HG03159 (cell line): ENCODE data around the gene CUL3.
"Not testable (repeated sequence)": the region's sequence is repeated elsewhere in the genome, so short reads cannot be mapped to it uniquely, and the experiment has no call there.

Experiments
- ATAC-seq: cut with Tn5 transposase; IDR thresholded peaks from one replicate; pipeline ENCODE4 v1.9.1; 2021; ENCODE audit warnings: mild to moderate bottlenecking, moderate library complexity; ENCODE audit not compliant: unreplicated experiment

Gene CUL3

DNA sequence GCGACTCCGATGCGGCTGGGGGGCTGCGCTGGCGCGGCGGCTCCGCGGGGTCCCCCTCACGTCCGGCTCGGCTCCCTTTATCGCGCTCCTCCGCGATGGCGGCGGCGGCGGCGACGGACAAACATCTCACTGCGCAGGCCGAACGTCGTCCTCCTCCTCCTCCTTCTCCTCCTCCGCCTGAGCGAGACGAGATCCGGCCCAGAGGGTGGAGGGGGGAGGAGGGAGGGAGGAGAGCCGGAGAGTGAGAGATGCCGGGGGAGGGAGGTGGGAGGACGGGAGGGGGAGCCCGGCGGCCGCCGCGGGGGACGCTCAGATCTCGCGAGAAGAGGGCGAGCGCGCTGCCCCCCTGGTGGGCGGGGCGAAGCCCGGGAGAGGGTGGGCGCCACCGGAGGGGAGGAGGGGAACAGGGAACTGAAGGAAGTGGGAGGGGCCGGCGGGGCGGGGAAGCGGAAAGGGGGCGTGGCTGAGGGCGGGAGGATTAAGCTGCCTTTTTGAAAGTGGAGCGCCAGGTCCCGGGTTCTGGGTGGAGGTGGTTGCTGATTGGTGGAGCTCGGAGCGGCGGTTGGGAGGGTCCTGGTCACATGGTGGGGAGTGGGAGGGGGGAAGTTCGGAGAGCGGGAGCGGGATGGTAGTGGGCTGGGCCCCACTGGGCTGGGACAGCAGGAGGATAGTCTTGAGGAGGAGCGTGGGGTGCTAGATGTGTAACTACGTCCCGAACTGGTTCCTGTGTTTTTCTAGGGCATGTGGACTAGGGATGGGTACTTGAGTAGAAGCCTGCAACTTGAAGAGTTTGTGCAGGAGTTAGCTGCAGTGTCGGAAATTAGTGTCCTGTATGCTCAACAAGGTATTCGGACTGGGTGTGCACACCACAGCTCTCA, at the start of gene CUL3:
Gene CUL3, minus strand, starts transcription at position 153 of the 878 bp plus-strand sequence. CDS start 354 bp downstream, outside the sequence.
- ATAC-seq = peak; percentile 61

DNA sequence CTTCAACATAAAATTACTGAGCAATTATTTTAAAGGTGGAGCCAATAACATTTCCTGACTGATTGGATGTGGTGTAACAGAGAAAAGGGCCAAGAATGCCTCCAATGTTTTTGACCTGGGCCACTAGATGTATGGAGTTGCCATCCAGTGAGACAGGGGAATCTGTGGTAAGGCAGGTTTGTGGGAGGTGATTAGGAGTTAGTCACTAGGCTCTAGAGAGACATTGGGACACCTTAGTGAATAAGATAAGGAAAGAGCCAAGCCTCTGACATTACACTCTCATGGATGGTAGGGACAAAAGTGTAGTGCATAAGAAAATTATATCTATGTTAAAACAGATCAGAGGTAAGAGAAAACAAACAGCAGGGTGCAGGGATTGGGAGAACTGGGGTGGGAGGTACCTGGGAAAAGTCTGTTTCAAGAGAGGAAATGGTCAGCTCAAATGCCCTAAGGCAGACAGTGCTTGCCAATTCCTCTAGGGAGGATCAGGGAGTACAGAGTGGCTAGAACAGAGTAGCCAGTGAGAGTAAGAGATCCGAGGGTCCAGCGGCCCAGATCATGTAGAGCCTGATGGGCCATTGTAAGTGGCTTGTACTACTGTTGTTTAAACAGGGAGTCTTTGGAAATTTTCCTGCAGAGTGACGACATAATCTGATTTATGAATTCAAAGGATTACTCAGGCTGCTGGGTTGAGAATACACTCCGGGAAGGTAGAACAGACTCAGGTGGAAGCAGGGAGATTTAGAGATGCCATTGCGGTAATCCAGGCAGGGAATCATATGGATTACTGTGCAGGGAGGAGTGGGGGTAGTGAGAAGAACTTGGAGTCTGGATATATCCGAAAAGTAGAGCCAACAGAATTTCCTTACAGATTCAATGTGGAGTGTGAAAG, 45.7 kb upstream of the CUL3 start:
- no peak for ATAC-seq

GRCh38 chr2:224628416-224628815, 43.3 kb upstream of the CUL3 start:
- ATAC-seq = no peak

- ATAC-seq = no peak
Observed at GRCh38 chr2:224626735-224627134, 41.6 kb upstream of the CUL3 start.

GRCh38 chr2:224613543-224614286, 28.6 kb upstream of the CUL3 start:
- ATAC-seq = no peak

GRCh38 chr2:224612578-224612977, 27.4 kb upstream of the CUL3 start:
- no peak for ATAC-seq

- no peak for ATAC-seq
Observed at GRCh38 chr2:224611938-224612337, 26.8 kb upstream of the CUL3 start.

- ATAC-seq = no peak
Observed at GRCh38 chr2:224608104-224608503, 22.9 kb upstream of the CUL3 start.

DNA sequence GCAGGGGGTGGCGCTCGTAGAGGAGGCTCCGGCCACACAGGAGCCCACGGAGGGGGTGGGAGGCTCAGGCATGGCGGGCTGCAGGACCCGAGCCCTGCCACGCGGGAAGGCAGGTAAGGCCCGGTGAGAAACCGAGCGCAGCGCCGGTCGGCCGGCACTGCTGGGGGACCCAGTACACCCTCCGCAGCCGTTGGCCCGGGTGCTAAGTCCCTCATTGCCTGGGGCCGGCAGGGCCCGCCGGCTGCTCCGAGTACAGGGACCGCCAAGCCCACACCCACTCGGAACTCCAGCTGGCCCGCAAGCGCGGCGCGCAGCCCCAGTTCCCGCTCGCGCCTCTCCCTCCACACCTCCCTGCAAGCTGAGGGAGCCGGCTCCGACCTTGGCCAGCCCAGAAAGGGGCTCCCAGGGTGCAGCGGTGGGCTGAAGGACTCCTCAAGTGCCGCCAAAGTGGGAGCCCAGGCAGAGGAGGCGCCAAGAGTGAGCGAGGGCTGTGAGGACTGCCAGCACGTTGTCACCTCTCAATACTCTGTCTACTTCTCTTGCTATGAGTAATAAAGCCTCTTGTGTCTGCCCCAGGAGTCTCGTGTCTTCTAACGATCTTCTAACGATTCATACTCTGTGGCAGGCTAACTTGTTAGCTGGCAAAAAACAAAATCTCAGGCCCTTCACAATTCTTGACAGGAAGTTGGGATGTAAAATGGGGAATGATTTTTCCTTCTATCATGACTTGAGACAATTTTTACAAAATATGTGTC, 18.8 kb upstream of the CUL3 start:
- ATAC-seq = not testable (repeated sequence)

- ATAC-seq = not testable (repeated sequence)
Observed at GRCh38 chr2:224602778-224603375, 17.7 kb upstream of the CUL3 start.

DNA sequence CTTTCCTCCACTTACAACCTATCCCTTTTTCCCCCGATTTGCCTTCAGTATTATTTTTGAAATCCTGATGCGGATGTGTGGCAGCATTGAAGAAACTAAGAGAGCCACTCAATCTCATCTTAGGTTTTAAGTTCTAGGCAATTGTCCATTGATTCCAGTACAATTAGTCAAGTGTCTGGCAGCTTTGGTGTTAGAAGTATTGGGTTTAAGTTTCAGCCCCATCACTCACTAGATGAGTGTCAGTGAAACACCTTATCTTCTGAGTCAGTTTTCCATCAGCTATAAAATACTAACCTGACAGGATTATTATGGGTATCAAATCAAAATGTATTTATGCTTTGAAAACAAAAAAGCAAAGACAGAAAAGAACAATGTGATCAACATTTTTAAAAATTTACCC, 16.8 kb upstream of the CUL3 start:
- no peak for ATAC-seq

DNA sequence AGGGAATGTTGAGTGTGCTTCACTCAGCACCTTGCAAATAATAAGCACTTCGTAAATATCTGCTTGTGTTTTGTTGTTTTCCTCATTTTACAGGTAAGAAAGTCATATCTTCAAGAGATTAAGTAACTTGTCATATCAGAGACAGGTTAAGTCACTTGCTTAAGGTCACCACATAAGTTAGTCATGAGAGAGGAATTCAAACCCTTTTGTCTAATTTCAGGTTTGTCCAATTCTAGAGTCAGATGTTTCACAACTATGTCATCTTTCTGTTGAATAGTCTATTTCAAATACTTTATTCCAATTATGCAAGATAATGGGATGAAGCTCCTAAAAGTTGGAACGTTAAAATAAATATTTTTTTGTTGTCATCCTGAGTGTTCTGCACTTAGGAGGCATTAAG, 13.5 kb upstream of the CUL3 start:
- ATAC-seq = no peak

- ATAC-seq = no peak
Observed at GRCh38 chr2:224596289-224596688, 11.1 kb upstream of the CUL3 start.

- no peak for ATAC-seq
Observed at GRCh38 chr2:224595518-224595917, 10.4 kb upstream of the CUL3 start.

DNA sequence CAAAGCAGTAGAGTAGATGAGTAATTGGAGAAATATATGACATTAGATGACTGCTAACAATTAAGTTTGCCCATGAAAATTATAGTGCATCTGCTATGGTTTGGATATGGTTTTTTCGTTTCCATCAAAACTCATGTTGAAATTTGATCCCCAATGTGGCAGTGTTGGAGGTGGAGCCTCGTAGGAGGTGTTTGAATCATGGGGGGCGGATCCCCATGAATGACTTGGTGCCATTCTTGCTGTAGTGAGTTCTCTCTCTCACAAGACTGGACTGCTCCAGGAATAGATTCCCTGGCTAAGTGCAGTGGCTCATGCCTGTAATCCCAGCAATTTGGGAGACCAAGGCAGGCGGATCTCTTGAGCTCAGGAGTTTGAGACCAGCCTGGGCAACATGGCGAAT, 9.7 kb upstream of the CUL3 start:
- no peak for ATAC-seq

- ATAC-seq = no peak
Observed at GRCh38 chr2:224591220-224591619, 6.1 kb upstream of the CUL3 start.

- ATAC-seq = no peak
Observed at GRCh38 chr2:224586127-224586695, 1.0 kb upstream of the CUL3 start.

DNA sequence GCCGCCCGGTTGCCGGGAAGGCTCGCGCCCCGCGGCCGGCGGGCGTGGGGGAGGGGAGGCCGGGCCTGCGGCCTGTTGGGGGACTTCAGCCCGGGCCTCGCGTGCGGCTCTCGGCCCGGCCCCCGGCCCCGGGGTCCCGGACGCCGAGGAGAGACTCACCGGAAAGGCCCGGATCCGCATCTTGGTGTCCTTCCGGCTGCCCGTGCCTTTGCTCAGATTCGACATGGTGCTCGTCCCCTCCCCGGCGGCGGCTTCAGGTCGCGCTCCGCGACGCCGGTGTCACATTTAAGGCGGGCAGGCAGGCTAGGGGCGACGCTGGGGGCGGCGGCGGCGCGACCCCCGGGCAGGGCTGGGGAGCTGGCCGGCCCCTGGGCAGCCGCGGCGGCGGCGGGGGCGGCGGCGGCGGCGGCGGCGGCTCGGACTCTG, 365 bp downstream of the CUL3 start:
- peak; percentile 50 for ATAC-seq

- peak; percentile 5 for ATAC-seq
Observed at GRCh38 chr2:224584111-224584784, 915 bp downstream of the CUL3 start.
